Sigmoid colon (tissue), 7 donors: ENCODE measurements around the gene GDF7. TPM values are rescaled to one million over a fixed set of nuclear protein-coding genes. Genes with fewer than 3 reads are reported as not detected.

Experiments
- DNase-seq: peaks from one replicate; pipeline ENCODE4 v3.0.0-alpha.2; 2019
- H3K27ac ChIP-seq, 4 donors: fragments of 200-600 bp; sonication (generic); one replicate each; pipeline ENCODE4 v1.5.1; 2016 to 2019; ENCODE audit warnings: mild to moderate bottlenecking in 1 of 4
- H3K27me3 ChIP-seq, 3 donors: fragments of 200-600 bp; sonication (generic); one replicate each; pipeline ENCODE4 v1.5.1; 2019; ENCODE audit warnings: mild to moderate bottlenecking in 1 of 3
- H3K36me3 ChIP-seq, 4 donors: fragments of 200-600 bp; sonication (generic); one replicate each; pipeline ENCODE4 v1.5.1; 2016 to 2019
- H3K4me1 ChIP-seq, 4 donors: fragments of 200-600 bp; sonication (generic); one replicate each; pipeline ENCODE4 v1.5.1; 2017 to 2019
- H3K4me3 ChIP-seq, 4 donors: fragments of 200-600 bp; sonication (generic); one replicate each; pipeline ENCODE4 v1.5.1; 2017 to 2019; ENCODE audit warnings: mild to moderate bottlenecking in 2 of 4, moderate library complexity in 1 of 4
- H3K9me3 ChIP-seq, 4 donors: fragments of 200-600 bp in 3 of 4; sonication (generic) in 3 of 4; one replicate each; pipeline versions ENCODE4 v1.5.1 to v1.6.1; 2013 to 2019
- CTCF ChIP-seq, 4 experiments: fragments of 450-650 bp in 3 of 4; fragments of 200-600 bp in 1 of 4; IDR thresholded peaks; one replicate each; pipeline ENCODE4 v1.5.1; 2016 to 2019; ENCODE audit warnings: antibody characterized with exemption in 4 of 4, mild to moderate bottlenecking in 3 of 4, moderate library complexity in 2 of 4
- EP300 ChIP-seq, 4 donors: sonication (generic); formaldehyde crosslinking; IDR thresholded peaks; one replicate each; pipeline ENCODE4 v1.6.1; 2017; ENCODE audit warnings: antibody characterized with exemption in 4 of 4
- POLR2A ChIP-seq, 2 donors: fragments of 450-650 bp; IDR thresholded peaks; one replicate each; pipeline ENCODE4 v1.6.1; 2016; ENCODE audit warnings: antibody characterized with exemption in 2 of 2, mild to moderate bottlenecking in 2 of 2, moderate library complexity in 2 of 2
- POLR2AphosphoS5 ChIP-seq, 4 donors: sonication (generic); formaldehyde crosslinking; IDR thresholded peaks; one replicate each; pipeline ENCODE4 v1.6.1; 2017; ENCODE audit warnings: antibody characterized with exemption in 4 of 4
- WGBS, 2 donors: extraction: QIAGEN DNeasy Blood & Tissue Kit; methylation state at CpG; one replicate each; pipeline ENCODE4 v1.1.7; 2013; 5-methylcytosine and 5-hydroxymethylcytosine counted together
- intact Hi-C: fragments of 100-400 bp; cut with DNase I; formaldehyde crosslinking; loops from one replicate; pipeline ENCODE4 v1.15.1; 2023
- polyA plus RNA-seq, 3 donors: library from polyadenylated mRNA; stranded (reverse); fragments of 200-250 nt; gene quantifications; one replicate each; pipeline ENCODE4 v1.2.3, GENCODE V29; 2013
- total RNA-seq, 4 donors: library from RNA; depleted of rRNA; stranded (reverse); fragments of >200 nt; gene quantifications; one replicate each; pipeline ENCODE4 v1.1.0, GENCODE V29; 2016
- donor health status: healthy with polysubstance abuse.
- donor health status: Bipolar disorder and iron deficiency.
- donor health status: healthy.

The GDF7 gene
- total and polyA plus RNA-seq, 7 donors = under 0.01 to 1.6 (median 0.60) TPM

GRCh38 chr2:20638014-20638413, 28.9 kb upstream of the GDF7 start:
- Histone ChIP-seq H3K4me3 (no peak overlapping the region), H3K36me3 (peaks cover 3 to 19% (median 9%) of the 10 kb centered on the region in 4 donors), H3K27me3 (no peaks in the 10 kb centered on the region), H3K4me1 (peaks cover 0 to 98% (median 92%) of the 10 kb centered on the region in 4 donors), H3K27ac (peak overlapping the region; percentile 92 to 97 (median 94)), H3K9me3 (no peaks in the 10 kb centered on the region)
- intact Hi-C loops = loop anchor here (5.0 kb wide), 1 partner anchor 146 kb away; no protein-coding TSS in a partner anchor
- TF ChIP-seq EP300 (IDR thresholded peaks at IDR 0.05) = no peak
- no peak for TF ChIP-seq CTCF (IDR thresholded peaks at IDR 0.05)
- no peak for TF ChIP-seq POLR2A (IDR thresholded peaks at IDR 0.05)
- no peak for TF ChIP-seq POLR2AphosphoS5 (IDR thresholded peaks at IDR 0.05)
- DNase-seq = no peak
- 94 to 97% methylated on average over 13 of the region's 13 CpGs for WGBS, 2 donors

GRCh38 chr2:20638646-20639430, 28.1 kb upstream of the GDF7 start:
- Histone ChIP-seq H3K9me3 (no peaks in the 10 kb centered on the region), H3K36me3 (peaks cover 3 to 26% (median 12%) of the 10 kb centered on the region in 4 donors), H3K27ac (peak overlapping the region; percentile 92 to 97 (median 94)), H3K4me3 (no peak overlapping the region), H3K27me3 (no peaks in the 10 kb centered on the region), H3K4me1 (peaks cover 0 to 90% (median 86%) of the 10 kb centered on the region in 4 donors)
- intact Hi-C loops = loop anchor here (5.0 kb wide), 1 partner anchor 147 kb away; no protein-coding TSS in a partner anchor
- TF ChIP-seq CTCF (IDR thresholded peaks at IDR 0.05) (no peak), POLR2AphosphoS5 (IDR thresholded peaks at IDR 0.05) (no peak), EP300 (IDR thresholded peaks at IDR 0.05) (no peak), POLR2A (IDR thresholded peaks at IDR 0.05) (no peak)
- no peak for DNase-seq
- WGBS, 2 donors = 90 to 92% methylated on average over 15 of the region's 15 CpGs

- no peaks in the 10 kb centered on the region for H3K9me3 ChIP-seq
- peak; percentile 94 for DNase-seq
- intact Hi-C loops = loop anchor here (5.0 to 10.0 kb wide), 2 partner anchors 243 to 506 kb away; no protein-coding TSS in a partner anchor
- peak overlapping the region; percentile 92 to 97 (median 94) for H3K27ac ChIP-seq
- H3K36me3 ChIP-seq = peaks cover 5 to 44% (median 20%) of the 10 kb centered on the region in 4 donors
- no peaks in the 10 kb centered on the region for H3K27me3 ChIP-seq
- peaks cover 0 to 72% (median 68%) of the 10 kb centered on the region in 4 donors for H3K4me1 ChIP-seq
- H3K4me3 ChIP-seq = no peak overlapping the region
- 90 to 91% methylated on average over 14 of the region's 14 CpGs for WGBS, 2 donors
- TF ChIP-seq EP300 (IDR thresholded peaks at IDR 0.05) = no peak
- TF ChIP-seq POLR2AphosphoS5 (IDR thresholded peaks at IDR 0.05) = peak in 2 of 4 donors; percentile 5 to 9
Measured at GRCh38 chr2:20640411-20641122, 26.4 kb upstream of the GDF7 start.

- 89% methylated on average over 23 of the region's 23 CpGs for WGBS, 2 donors
- Histone ChIP-seq H3K36me3 (peaks cover 5 to 48% (median 23%) of the 10 kb centered on the region in 4 donors), H3K4me1 (peaks cover 0 to 65% (median 61%) of the 10 kb centered on the region in 4 donors), H3K27me3 (no peaks in the 10 kb centered on the region), H3K9me3 (no peaks in the 10 kb centered on the region), H3K4me3 (no peak overlapping the region), H3K27ac (peak overlapping the region; percentile 92 to 97 (median 94))
- DNase-seq = peak; percentile 92
- intact Hi-C loops = loop anchor here (5.0 to 10.0 kb wide), 2 partner anchors 244 to 507 kb away; no protein-coding TSS in a partner anchor
- TF ChIP-seq POLR2A (IDR thresholded peaks at IDR 0.05) (no peak), EP300 (IDR thresholded peaks at IDR 0.05) (peak in 2 of 4 donors; percentile 97 to 98), POLR2AphosphoS5 (IDR thresholded peaks at IDR 0.05) (peak; percentile 47 to 90 (median 67)), CTCF (IDR thresholded peaks at IDR 0.05) (no peak)
Measured at GRCh38 chr2:20641123-20641985, 25.6 kb upstream of the GDF7 start.
